Fibroblast of upper back skin (primary cell): ENCODE results near the gene RPN2.

Experiments
- DNase-seq: peaks from one replicate; pipeline ENCODE4 v3.0.0-alpha.2; 2013

The RPN2 gene

GRCh38 chr20:37219751-37220668, 40.9 kb downstream of the RPN2 start:
- DNase-seq: no peak

- peak; percentile 9 for DNase-seq
Measured at GRCh38 chr20:37220731-37221130, 41.6 kb downstream of the RPN2 start.

- DNase-seq: no peak
Measured at GRCh38 chr20:37222086-37222485, 43.0 kb downstream of the RPN2 start.

GRCh38 chr20:37223053-37223452, 43.9 kb downstream of the RPN2 start:
- DNase-seq: peak; percentile 84

- DNase-seq: no peak
Measured at GRCh38 chr20:37225146-37225545, 46.0 kb downstream of the RPN2 start.

GRCh38 chr20:37226889-37227288, 47.8 kb downstream of the RPN2 start:
- no peak for DNase-seq

GRCh38 chr20:37228082-37228481, 49.0 kb downstream of the RPN2 start:
- no peak for DNase-seq

- DNase-seq: no peak
Measured at GRCh38 chr20:37228656-37229055, 49.5 kb downstream of the RPN2 start.

GRCh38 chr20:37229357-37229756, 50.2 kb downstream of the RPN2 start:
- no peak for DNase-seq

GRCh38 chr20:37230200-37230599, 51.1 kb downstream of the RPN2 start:
- DNase-seq: no peak

- no peak for DNase-seq
Measured at GRCh38 chr20:37231947-37232630, 53.0 kb downstream of the RPN2 start.

- no peak for DNase-seq
Measured at GRCh38 chr20:37233548-37234253, 54.6 kb downstream of the RPN2 start.

- DNase-seq: no peak
Measured at GRCh38 chr20:37234254-37234581, 55.1 kb downstream of the RPN2 start.

GRCh38 chr20:37235065-37235464, 55.9 kb downstream of the RPN2 start:
- no peak for DNase-seq

- no peak for DNase-seq
Measured at GRCh38 chr20:37236462-37236861, 57.3 kb downstream of the RPN2 start.

- DNase-seq: no peak
Measured at GRCh38 chr20:37237656-37238055, 58.5 kb downstream of the RPN2 start.

- DNase-seq: no peak
Measured at GRCh38 chr20:37238426-37238825, 59.3 kb downstream of the RPN2 start.

- peak; percentile 1 for DNase-seq
Measured at GRCh38 chr20:37238935-37239451, 59.9 kb downstream of the RPN2 start.

- DNase-seq: no peak
Measured at GRCh38 chr20:37240337-37241067, 61.4 kb downstream of the RPN2 start.

GRCh38 chr20:37242503-37242902, 63.4 kb downstream of the RPN2 start:
- DNase-seq: no peak

GRCh38 chr20:37243076-37243936, 64.2 kb downstream of the RPN2 start:
- DNase-seq: no peak
